ENCODE data around the gene RPSA. TPM values are rescaled to one million over a fixed set of nuclear protein-coding genes. Genes with fewer than 3 reads are reported as not detected.

Gene RPSA
- total RNA-seq, 4 donors from 2014 or later: 637 to 1,292 (median 907) TPM

GRCh38 chr3:39401983-39402382 is 4.5 kb upstream of the RPSA start:
- ATAC-seq: no peak
- H3K27me3 ChIP-seq: no peaks in the 10 kb centered on the region
- TF ChIP-seq EP300 (IDR thresholded peaks at IDR 0.05) (no peak), POLR2AphosphoS5 (IDR thresholded peaks at IDR 0.05) (no peak), POLR2A (IDR thresholded peaks at IDR 0.05) (no peak), CTCF (IDR thresholded peaks at IDR 0.05) (no peak)
- no peak overlapping the region for H3K27ac ChIP-seq
- WGBS, 2 donors (ENCODE audit: low coverage in 1 of 2): 40 to 60% methylated on average over 2 of the region's 2 CpGs
- H3K4me1 ChIP-seq: peaks cover 0 to 7% (median 0%) of the 10 kb centered on the region in 3 donors
- no peaks in the 10 kb centered on the region for H3K9me3 ChIP-seq
- peaks cover 0 to 43% of the 10 kb centered on the region in 2 donors for H3K36me3 ChIP-seq
- H3K4me3 ChIP-seq: no peak overlapping the region

- 88% methylated on average over 8 to 12 of the region's 15 CpGs for WGBS, 2 donors (ENCODE audit: low coverage in 1 of 2)
- no peak overlapping the region for H3K4me3 ChIP-seq
- H3K27ac ChIP-seq: no peak overlapping the region
- peaks cover 0 to 37% (median 13%) of the 10 kb centered on the region in 3 donors for H3K4me1 ChIP-seq
- TF ChIP-seq POLR2A (IDR thresholded peaks at IDR 0.05): no peak
- TF ChIP-seq EP300 (IDR thresholded peaks at IDR 0.05): no peak
- no peak for TF ChIP-seq POLR2AphosphoS5 (IDR thresholded peaks at IDR 0.05)
- no peak for TF ChIP-seq CTCF (IDR thresholded peaks at IDR 0.05)
- no peaks in the 10 kb centered on the region for H3K27me3 ChIP-seq
- no peak for ATAC-seq
- no peaks in the 10 kb centered on the region for H3K9me3 ChIP-seq
- H3K36me3 ChIP-seq: peaks cover 0 to 34% of the 10 kb centered on the region in 2 donors
Observed at GRCh38 chr3:39404943-39405686, 1.4 kb upstream of the RPSA start.

GRCh38 chr3:39405687-39406367 is 693 bp upstream of the RPSA start:
- Histone ChIP-seq H3K9me3 (no peaks in the 10 kb centered on the region), H3K4me1 (peaks cover 0 to 44% (median 13%) of the 10 kb centered on the region in 3 donors), H3K36me3 (peaks cover 0 to 35% of the 10 kb centered on the region in 2 donors), H3K27me3 (no peaks in the 10 kb centered on the region), H3K4me3 (peak overlapping the region; percentile 79 to 83), H3K27ac (peak overlapping the region in 3 of 4 donors; percentile 84 to 89 (median 88))
- ATAC-seq: no peak
- TF ChIP-seq POLR2AphosphoS5 (IDR thresholded peaks at IDR 0.05): no peak
- no peak for TF ChIP-seq CTCF (IDR thresholded peaks at IDR 0.05)
- TF ChIP-seq EP300 (IDR thresholded peaks at IDR 0.05): no peak
- no peak for TF ChIP-seq POLR2A (IDR thresholded peaks at IDR 0.05)
- WGBS, 2 donors (ENCODE audit: low coverage in 1 of 2): 45 to 67% methylated on average over 6 to 12 of the region's 13 CpGs

- Histone ChIP-seq H3K4me3 (peak overlapping the region; percentile 79 to 83), H3K4me1 (peaks cover 0 to 48% (median 13%) of the 10 kb centered on the region in 3 donors), H3K27me3 (no peaks in the 10 kb centered on the region), H3K9me3 (no peaks in the 10 kb centered on the region), H3K27ac (peak overlapping the region; percentile 57 to 89 (median 86)), H3K36me3 (peaks cover 0 to 43% of the 10 kb centered on the region in 2 donors)
- no peak for ATAC-seq
- TF ChIP-seq EP300 (IDR thresholded peaks at IDR 0.05): no peak
- TF ChIP-seq POLR2A (IDR thresholded peaks at IDR 0.05): no peak
- TF ChIP-seq CTCF (IDR thresholded peaks at IDR 0.05): no peak
- TF ChIP-seq POLR2AphosphoS5 (IDR thresholded peaks at IDR 0.05): no peak
- 2 to 4% methylated on average over 9 of the region's 9 CpGs for WGBS, 2 donors (ENCODE audit: low coverage in 1 of 2)
Observed at GRCh38 chr3:39407259-39407629, 724 bp downstream of the RPSA start.

All from gastroesophageal sphincter (tissue), 4 donors.